PFSK-1 (cell line): Measurements from ENCODE around the gene DMRTC2.

Experiments
- FOXP2 ChIP-seq: optimal IDR thresholded peaks from 2 replicates; pipeline ENCODE3; 2011; ENCODE audit warnings: borderline replicate concordance, control low read depth, inconsistent platforms; ENCODE audit not compliant: insufficient read depth; ENCODE audit errors: extremely low read length, extremely low read depth
- POLR2AphosphoS5 ChIP-seq: IDR thresholded peaks from 2 replicates; pipeline ENCODE4 v1.6.1; 2012; ENCODE audit warnings: low read depth, mild to moderate bottlenecking, control low read depth, low read length, moderate library complexity
- SIN3A ChIP-seq: IDR thresholded peaks from 2 replicates; pipeline ENCODE4 v1.6.1; 2012; ENCODE audit warnings: mild to moderate bottlenecking, low read length, moderate library complexity, borderline replicate concordance; ENCODE audit not compliant: insufficient read depth
- TAF1 ChIP-seq: IDR thresholded peaks from 2 replicates; pipeline ENCODE4 v1.6.1; 2012; ENCODE audit warnings: low read length, control low read depth, borderline replicate concordance; ENCODE audit not compliant: insufficient read depth
- TF ChIP-seq, protein P1 (sequence below), 2 experiments: IDR thresholded peaks; 2 replicates each; pipeline versions ENCODE4 v1.6.1 to v1.8.0; 2011 to 2012; ENCODE audit warnings: low read depth in 2 of 2, low read length in 2 of 2, control low read depth in 1 of 2, inconsistent platforms in 1 of 2, mild to moderate bottlenecking in 1 of 2, moderate library complexity in 1 of 2; ENCODE audit not compliant: insufficient read depth in 1 of 2

The DMRTC2 gene

GRCh38 chr19:41888926-41889325, 44.1 kb downstream of the DMRTC2 start:
- no peak for TF ChIP-seq POLR2AphosphoS5
- no peak for TF ChIP-seq FOXP2
- TF ChIP-seq TAF1: no peak
- TF ChIP-seq, protein P1, sequence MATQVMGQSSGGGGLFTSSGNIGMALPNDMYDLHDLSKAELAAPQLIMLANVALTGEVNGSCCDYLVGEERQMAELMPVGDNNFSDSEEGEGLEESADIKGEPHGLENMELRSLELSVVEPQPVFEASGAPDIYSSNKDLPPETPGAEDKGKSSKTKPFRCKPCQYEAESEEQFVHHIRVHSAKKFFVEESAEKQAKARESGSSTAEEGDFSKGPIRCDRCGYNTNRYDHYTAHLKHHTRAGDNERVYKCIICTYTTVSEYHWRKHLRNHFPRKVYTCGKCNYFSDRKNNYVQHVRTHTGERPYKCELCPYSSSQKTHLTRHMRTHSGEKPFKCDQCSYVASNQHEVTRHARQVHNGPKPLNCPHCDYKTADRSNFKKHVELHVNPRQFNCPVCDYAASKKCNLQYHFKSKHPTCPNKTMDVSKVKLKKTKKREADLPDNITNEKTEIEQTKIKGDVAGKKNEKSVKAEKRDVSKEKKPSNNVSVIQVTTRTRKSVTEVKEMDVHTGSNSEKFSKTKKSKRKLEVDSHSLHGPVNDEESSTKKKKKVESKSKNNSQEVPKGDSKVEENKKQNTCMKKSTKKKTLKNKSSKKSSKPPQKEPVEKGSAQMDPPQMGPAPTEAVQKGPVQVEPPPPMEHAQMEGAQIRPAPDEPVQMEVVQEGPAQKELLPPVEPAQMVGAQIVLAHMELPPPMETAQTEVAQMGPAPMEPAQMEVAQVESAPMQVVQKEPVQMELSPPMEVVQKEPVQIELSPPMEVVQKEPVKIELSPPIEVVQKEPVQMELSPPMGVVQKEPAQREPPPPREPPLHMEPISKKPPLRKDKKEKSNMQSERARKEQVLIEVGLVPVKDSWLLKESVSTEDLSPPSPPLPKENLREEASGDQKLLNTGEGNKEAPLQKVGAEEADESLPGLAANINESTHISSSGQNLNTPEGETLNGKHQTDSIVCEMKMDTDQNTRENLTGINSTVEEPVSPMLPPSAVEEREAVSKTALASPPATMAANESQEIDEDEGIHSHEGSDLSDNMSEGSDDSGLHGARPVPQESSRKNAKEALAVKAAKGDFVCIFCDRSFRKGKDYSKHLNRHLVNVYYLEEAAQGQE (IDR thresholded peaks at IDR 0.05; ENCODE audit: insufficient read depth in 1 of 2, low read depth in 2 of 2, low read length in 2 of 2): no peak
- TF ChIP-seq SIN3A: no peak

DNA sequence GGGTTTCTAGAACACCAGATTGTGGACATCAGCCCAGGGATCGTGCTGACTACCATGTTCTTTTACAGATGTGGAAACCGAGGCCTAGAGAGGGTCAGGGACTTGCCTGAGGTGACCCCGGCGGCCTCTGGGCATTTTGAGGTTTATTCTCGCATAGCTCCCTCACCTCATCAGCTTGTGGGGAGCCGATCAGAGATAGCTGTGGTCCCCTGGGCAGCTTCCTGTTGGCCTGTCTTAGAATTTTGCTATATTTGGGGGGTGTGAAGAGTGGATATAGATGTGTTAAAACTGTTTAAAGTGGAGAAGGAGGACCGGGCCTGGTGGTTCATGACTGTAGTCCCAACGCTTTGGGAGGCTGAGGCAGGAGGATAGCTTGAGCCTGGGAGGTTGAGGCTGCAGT, 45.1 kb downstream of the DMRTC2 start:
- TF ChIP-seq SIN3A: no peak
- TF ChIP-seq POLR2AphosphoS5: no peak
- TF ChIP-seq, protein P1 (IDR thresholded peaks at IDR 0.05; ENCODE audit: insufficient read depth in 1 of 2, low read depth in 2 of 2, low read length in 2 of 2): no peak
- TF ChIP-seq FOXP2: no peak
- TF ChIP-seq TAF1: no peak

DNA sequence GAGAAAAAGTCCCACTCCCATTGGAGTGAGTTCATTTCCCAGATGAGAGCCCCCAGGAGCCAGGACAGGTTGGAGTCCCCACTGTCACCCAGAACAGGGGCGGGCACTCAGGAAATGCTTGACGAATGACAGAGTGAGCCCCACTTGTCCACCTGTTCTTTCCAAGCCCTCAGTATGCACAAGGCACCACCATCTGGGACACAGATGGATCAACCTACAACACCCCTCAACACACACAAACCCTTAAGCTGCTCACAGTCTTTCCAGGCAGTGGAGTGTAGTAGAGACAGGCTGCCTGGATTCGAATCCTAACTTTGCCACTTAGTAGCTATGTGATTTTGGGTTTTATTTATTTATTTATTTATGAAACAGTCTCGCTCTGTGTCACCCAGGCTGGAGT, 46.1 kb downstream of the DMRTC2 start:
- TF ChIP-seq SIN3A: no peak
- no peak for TF ChIP-seq POLR2AphosphoS5
- TF ChIP-seq TAF1: no peak
- TF ChIP-seq FOXP2: no peak
- TF ChIP-seq, protein P1 (IDR thresholded peaks at IDR 0.05; ENCODE audit: insufficient read depth in 1 of 2, low read depth in 2 of 2, low read length in 2 of 2): no peak

GRCh38 chr19:41892173-41892902, 47.5 kb downstream of the DMRTC2 start:
- TF ChIP-seq, protein P1 (IDR thresholded peaks at IDR 0.05; ENCODE audit: insufficient read depth in 1 of 2, low read depth in 2 of 2, low read length in 2 of 2): no peak
- TF ChIP-seq FOXP2 (no peak), TAF1 (no peak), SIN3A (no peak), POLR2AphosphoS5 (no peak)

- TF ChIP-seq, protein P1 (IDR thresholded peaks at IDR 0.05; ENCODE audit: insufficient read depth in 1 of 2, low read depth in 2 of 2, low read length in 2 of 2): no peak
- TF ChIP-seq POLR2AphosphoS5: no peak
- TF ChIP-seq FOXP2: peak; percentile 10
These were observed 49.1 kb downstream of the DMRTC2 start for GRCh38 chr19:41893899-41894298.
